Neural progenitor cell (in vitro differentiated cells): ENCODE data around the gene AHI1. TPM values are rescaled to one million over a fixed set of nuclear protein-coding genes. Genes with fewer than 3 reads are reported as not detected.

ENCODE experiments used
- DNase-seq: peaks from one replicate; pipeline ENCODE4 v3.0.0-alpha.2; 2016; ENCODE audit warnings: low spot score
- H2AFZ ChIP-seq: fragments of 200-600 bp; sonication (generic); replicated peaks from 2 replicates; pipeline ENCODE4 v1.6.1; 2016; ENCODE audit warnings: antibody characterized with exemption
- H3F3A ChIP-seq: fragments of 200-600 bp; sonication (generic); 2 replicates; pipeline ENCODE4 v1.6.1; 2016; ENCODE audit warnings: antibody characterized with exemption, low read depth
- H3K27ac ChIP-seq: fragments of 200-600 bp; sonication (generic); 2 replicates; pipeline ENCODE4 v1.5.1; 2016; ENCODE audit warnings: mild to moderate bottlenecking
- H3K27me3 ChIP-seq: fragments of 200-600 bp; sonication (generic); 2 replicates; pipeline ENCODE4 v1.6.1; 2016; ENCODE audit warnings: mild to moderate bottlenecking, moderate library complexity
- H3K36me3 ChIP-seq: fragments of 200-600 bp; sonication (generic); 2 replicates; pipeline ENCODE4 v1.5.1; 2016
- H3K4me1 ChIP-seq: fragments of 200-600 bp; sonication (generic); 2 replicates; pipeline ENCODE4 v1.6.1; 2016; ENCODE audit warnings: mixed run types
- H3K4me2 ChIP-seq: fragments of 200-600 bp; sonication (generic); 2 replicates; pipeline ENCODE4 v1.6.1; 2016
- H3K4me3 ChIP-seq: fragments of 200-600 bp; sonication (generic); 2 replicates; pipeline ENCODE4 v1.5.1; 2016
- H3K79me2 ChIP-seq: fragments of 200-600 bp; sonication (generic); 2 replicates; pipeline ENCODE4 v1.6.1; 2016; ENCODE audit warnings: low read depth
- H3K9ac ChIP-seq: fragments of 200-600 bp; sonication (generic); 2 replicates; pipeline ENCODE4 v1.6.1; 2016
- H3K9me3 ChIP-seq: fragments of 200-600 bp; sonication (generic); 2 replicates; pipeline ENCODE4 v1.5.1; 2016; ENCODE audit warnings: low read depth
- H4K20me1 ChIP-seq: fragments of 200-600 bp; sonication (generic); 2 replicates; pipeline ENCODE4 v1.6.1; 2016; ENCODE audit warnings: low read depth
- H3K27ac Mint-ChIP-seq: 3 replicates; pipeline ENCODE4 v1.8.0; 2021; ENCODE audit warnings: mixed read lengths
- H3K27me3 Mint-ChIP-seq: 2 replicates; pipeline ENCODE4 v1.8.0; 2022; ENCODE audit warnings: low read depth, mild to moderate bottlenecking, inconsistent platforms, moderate library complexity, mixed read lengths; ENCODE audit not compliant: insufficient read depth
- H3K36me3 Mint-ChIP-seq: 3 replicates; pipeline ENCODE4 v1.8.0; 2021; ENCODE audit warnings: mixed read lengths
- H3K4me1 Mint-ChIP-seq: 3 replicates; pipeline ENCODE4 v1.8.0; 2021; ENCODE audit warnings: mixed read lengths
- H3K4me3 Mint-ChIP-seq: 3 replicates; pipeline ENCODE4 v1.8.0; 2021; ENCODE audit warnings: mild to moderate bottlenecking, moderate library complexity, mixed read lengths
- H3K9me3 Mint-ChIP-seq: 3 replicates; pipeline ENCODE4 v1.8.0; 2020; ENCODE audit warnings: mixed read lengths
- CTCF ChIP-seq: fragments of 200-600 bp; sonication (generic); IDR thresholded peaks from 2 replicates; pipeline ENCODE4 v1.5.1; 2017; ENCODE audit warnings: antibody characterized with exemption, mild to moderate bottlenecking
- EZH2 ChIP-seq: fragments of 200-600 bp; sonication (generic); IDR thresholded peaks from 2 replicates; pipeline ENCODE4 v1.6.1; 2017; ENCODE audit warnings: antibody characterized with exemption, mild to moderate bottlenecking, moderate library complexity
- EZH2phosphoT487 ChIP-seq: fragments of 200-600 bp; sonication (generic); IDR thresholded peaks from 2 replicates; pipeline ENCODE4 v1.6.1; 2017; ENCODE audit warnings: antibody characterized with exemption
- total RNA-seq: library from RNA; depleted of rRNA; stranded (reverse); fragments of >200 nt; gene quantifications from 2 replicates; pipeline ENCODE4 v1.2.3, GENCODE V29; 2015; ENCODE audit warnings: low replicate concordance

AHI1 gene
- total RNA-seq, 1 donor from 2014 or later = 26.2 TPM

GRCh38 chr6:135353113-135353512 is 144.4 kb downstream of the AHI1 start:
- Histone ChIP-seq H2AFZ (no peak overlapping the region), H4K20me1 (no peaks in the 10 kb centered on the region), H3K27ac (no peak overlapping the region), H3K9me3 (no peaks in the 10 kb centered on the region), H3K36me3 (no peaks in the 10 kb centered on the region), H3F3A (no peaks in the 10 kb centered on the region), H3K4me1 (no peaks in the 10 kb centered on the region), H3K27me3 (no peaks in the 10 kb centered on the region), H3K4me2 (no peak overlapping the region), H3K9ac (no peak overlapping the region), H3K79me2 (no peaks in the 10 kb centered on the region), H3K4me3 (no peak overlapping the region)
- no peak for DNase-seq
- TF ChIP-seq EZH2phosphoT487 (no peak), EZH2 (no peak), CTCF (no peak)
- Mint-ChIP-seq H3K4me3 (no peak overlapping the region), H3K27me3 (no peaks in the 10 kb centered on the region), H3K4me1 (no peaks in the 10 kb centered on the region), H3K9me3 (no peaks in the 10 kb centered on the region), H3K36me3 (peaks cover 3% of the 10 kb centered on the region), H3K27ac (no peak overlapping the region)

GRCh38 chr6:135351635-135352034 is 145.9 kb downstream of the AHI1 start:
- H3K27me3 ChIP-seq = no peaks in the 10 kb centered on the region

GRCh38 chr6:135347887-135348286 is 149.7 kb downstream of the AHI1 start:
- no peak for TF ChIP-seq CTCF
- no peak for TF ChIP-seq EZH2phosphoT487
- TF ChIP-seq EZH2 = no peak
- H2AFZ ChIP-seq = no peak overlapping the region
- no peaks in the 10 kb centered on the region for H3K9me3 Mint-ChIP-seq

More at GRCh38 chr6:135351635-135352034, 145.9 kb downstream of the AHI1 start:
- no peak for DNase-seq
- H3K9ac ChIP-seq = no peak overlapping the region
- no peaks in the 10 kb centered on the region for H3F3A ChIP-seq
- no peaks in the 10 kb centered on the region for H3K4me1 ChIP-seq
- no peaks in the 10 kb centered on the region for H3K9me3 ChIP-seq
- H3K36me3 ChIP-seq = no peaks in the 10 kb centered on the region
- TF ChIP-seq EZH2 (no peak), CTCF (no peak), EZH2phosphoT487 (no peak)
- H3K4me3 ChIP-seq = no peak overlapping the region
- no peaks in the 10 kb centered on the region for H3K9me3 Mint-ChIP-seq
- no peak overlapping the region for H3K4me3 Mint-ChIP-seq
- H2AFZ ChIP-seq = no peak overlapping the region
- no peaks in the 10 kb centered on the region for H4K20me1 ChIP-seq
- H3K4me1 Mint-ChIP-seq = no peaks in the 10 kb centered on the region
- no peaks in the 10 kb centered on the region for H3K36me3 Mint-ChIP-seq
- no peak overlapping the region for H3K27ac ChIP-seq
- no peaks in the 10 kb centered on the region for H3K79me2 ChIP-seq
- no peak overlapping the region for H3K27ac Mint-ChIP-seq
- H3K4me2 ChIP-seq = no peak overlapping the region
- no peaks in the 10 kb centered on the region for H3K27me3 Mint-ChIP-seq

More at GRCh38 chr6:135347887-135348286, 149.7 kb downstream of the AHI1 start:
- Mint-ChIP-seq H3K36me3 (peaks cover 2% of the 10 kb centered on the region), H3K4me3 (no peak overlapping the region), H3K27me3 (no peaks in the 10 kb centered on the region), H3K27ac (no peak overlapping the region), H3K4me1 (no peaks in the 10 kb centered on the region)
- DNase-seq = no peak
- no peaks in the 10 kb centered on the region for H3K4me1 ChIP-seq
- H3F3A ChIP-seq = no peaks in the 10 kb centered on the region
- H3K27me3 ChIP-seq = no peaks in the 10 kb centered on the region
- no peaks in the 10 kb centered on the region for H3K79me2 ChIP-seq
- H3K27ac ChIP-seq = no peak overlapping the region
- H3K36me3 ChIP-seq = no peaks in the 10 kb centered on the region
- no peaks in the 10 kb centered on the region for H3K9me3 ChIP-seq
- no peak overlapping the region for H3K4me2 ChIP-seq
- no peak overlapping the region for H3K9ac ChIP-seq
- no peaks in the 10 kb centered on the region for H4K20me1 ChIP-seq
- H3K4me3 ChIP-seq = no peak overlapping the region
